ENCODE results near the gene IFNL3. TPM values are rescaled to one million over a fixed set of nuclear protein-coding genes. Genes with fewer than 3 reads are reported as not detected.

The IFNL3 gene
- total RNA-seq, 2 experiments from 2014 or later = not detected

DNA sequence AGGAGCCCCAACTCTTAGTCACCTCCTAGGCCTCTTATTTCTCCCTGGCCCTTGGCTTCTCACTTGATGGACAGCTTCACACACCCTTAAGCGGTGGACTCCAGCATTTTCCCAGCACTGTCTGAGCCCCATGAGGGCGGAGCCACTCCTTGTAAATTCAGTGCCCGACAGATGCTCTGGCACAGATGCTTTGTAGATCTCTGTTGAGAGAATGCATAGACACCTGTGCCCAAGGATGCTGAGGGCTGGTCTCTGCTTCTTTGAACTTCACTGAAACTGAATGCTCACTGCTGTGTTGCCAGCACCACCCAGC, 44.0 kb downstream of the IFNL3 start:
- peaks cover 16% of the 10 kb centered on the region for H3K4me1 ChIP-seq (ENCODE audit: insufficient read depth, low read length)
- Mint-ChIP-seq H3K4me1 (ENCODE audit: low read depth) (peaks cover 15% of the 10 kb centered on the region), H3K4me3 (no peak overlapping the region), H3K27me3 (peaks cover 82% of the 10 kb centered on the region), H3K9me3 (no peaks in the 10 kb centered on the region), H3K36me3 (ENCODE audit: low read depth) (no peaks in the 10 kb centered on the region), H3K27ac (no peak overlapping the region)
- CTCF ChIA-PET = no interaction called here
- TF ChIP-seq, protein P1, sequence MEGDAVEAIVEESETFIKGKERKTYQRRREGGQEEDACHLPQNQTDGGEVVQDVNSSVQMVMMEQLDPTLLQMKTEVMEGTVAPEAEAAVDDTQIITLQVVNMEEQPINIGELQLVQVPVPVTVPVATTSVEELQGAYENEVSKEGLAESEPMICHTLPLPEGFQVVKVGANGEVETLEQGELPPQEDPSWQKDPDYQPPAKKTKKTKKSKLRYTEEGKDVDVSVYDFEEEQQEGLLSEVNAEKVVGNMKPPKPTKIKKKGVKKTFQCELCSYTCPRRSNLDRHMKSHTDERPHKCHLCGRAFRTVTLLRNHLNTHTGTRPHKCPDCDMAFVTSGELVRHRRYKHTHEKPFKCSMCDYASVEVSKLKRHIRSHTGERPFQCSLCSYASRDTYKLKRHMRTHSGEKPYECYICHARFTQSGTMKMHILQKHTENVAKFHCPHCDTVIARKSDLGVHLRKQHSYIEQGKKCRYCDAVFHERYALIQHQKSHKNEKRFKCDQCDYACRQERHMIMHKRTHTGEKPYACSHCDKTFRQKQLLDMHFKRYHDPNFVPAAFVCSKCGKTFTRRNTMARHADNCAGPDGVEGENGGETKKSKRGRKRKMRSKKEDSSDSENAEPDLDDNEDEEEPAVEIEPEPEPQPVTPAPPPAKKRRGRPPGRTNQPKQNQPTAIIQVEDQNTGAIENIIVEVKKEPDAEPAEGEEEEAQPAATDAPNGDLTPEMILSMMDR (IDR thresholded peaks at IDR 0.05) = no peak
- H3K36me3 ChIP-seq (ENCODE audit: insufficient read depth, low read length) = no peaks in the 10 kb centered on the region
- POLR2A ChIA-PET = no interaction called here
- DNase-seq (no peak), ATAC-seq (ENCODE audit: poor library complexity) (no peak)
- H3K9me3 ChIP-seq (ENCODE audit: control insufficient read depth in 1 of 2, insufficient read depth in 1 of 2, low read length in 2 of 2) = peaks cover 0 to 15% of the 10 kb centered on the region in 2 experiments
- H3K27ac ChIP-seq (ENCODE audit: low read depth in 1 of 2, low read length in 2 of 2) = no peak overlapping the region
- no peak overlapping the region for H3K4me3 ChIP-seq (ENCODE audit: low read length)
- peaks cover 45 to 75% of the 10 kb centered on the region in 2 experiments for H3K27me3 ChIP-seq (ENCODE audit: control insufficient read depth in 1 of 2, insufficient read depth in 2 of 2, low read length in 2 of 2)
- intact Hi-C loops (cut with DNase I, micrococcal nuclease) = no loop called here

DNA sequence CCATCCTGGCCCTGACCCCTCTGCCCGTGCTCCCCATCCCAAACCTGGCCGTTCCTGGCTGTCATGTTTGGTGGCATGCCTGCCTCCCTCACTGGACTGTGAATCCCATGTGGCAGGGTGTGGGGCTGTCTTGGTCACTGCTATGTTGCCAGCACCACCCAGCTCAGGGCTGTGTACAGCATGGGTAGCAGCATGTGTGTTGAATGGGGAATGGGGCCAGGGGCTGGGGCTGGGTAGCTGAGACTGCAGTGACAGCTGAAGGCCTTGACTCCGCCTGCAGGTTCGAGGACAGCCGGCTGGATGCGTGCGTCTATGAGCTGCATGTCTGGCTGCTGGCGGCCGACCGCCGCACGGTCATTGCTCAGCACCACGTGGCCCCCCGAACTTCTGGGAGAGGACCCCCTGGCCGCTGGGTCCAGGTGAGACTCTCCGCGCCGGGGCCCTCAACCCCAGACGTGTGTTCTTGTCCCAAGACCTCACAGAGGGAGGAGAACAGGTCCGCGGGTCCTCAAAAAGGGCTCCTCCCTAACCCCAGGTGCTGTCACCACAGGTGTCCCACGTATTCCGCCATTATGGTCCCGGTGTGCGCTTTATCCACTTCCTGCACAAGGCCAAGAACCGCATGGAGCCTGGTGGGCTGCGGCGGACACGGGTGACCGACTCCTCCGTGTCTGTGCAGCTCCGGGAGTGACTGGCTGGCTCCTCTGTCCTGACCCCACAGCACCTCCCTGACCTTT, 44.6 kb downstream of the IFNL3 start:
- H3K9me3 Mint-ChIP-seq = no peaks in the 10 kb centered on the region
- TF ChIP-seq, protein P1 (IDR thresholded peaks at IDR 0.05) = no peak
- Histone ChIP-seq H3K4me1 (ENCODE audit: insufficient read depth, low read length) (peaks cover 21% of the 10 kb centered on the region), H3K36me3 (ENCODE audit: insufficient read depth, low read length) (no peaks in the 10 kb centered on the region), H3K27me3 (ENCODE audit: control insufficient read depth in 1 of 2, insufficient read depth in 2 of 2, low read length in 2 of 2) (peaks cover 45 to 80% of the 10 kb centered on the region in 2 experiments), H3K27ac (ENCODE audit: low read depth in 1 of 2, low read length in 2 of 2) (no peak overlapping the region), H3K4me3 (ENCODE audit: low read length) (no peak overlapping the region), H3K9me3 (ENCODE audit: control insufficient read depth in 1 of 2, insufficient read depth in 1 of 2, low read length in 2 of 2) (peaks cover 0 to 15% of the 10 kb centered on the region in 2 experiments)
- peaks cover 87% of the 10 kb centered on the region for H3K27me3 Mint-ChIP-seq
- peaks cover 20% of the 10 kb centered on the region for H3K4me1 Mint-ChIP-seq (ENCODE audit: low read depth)
- ATAC-seq (ENCODE audit: poor library complexity) (no peak), DNase-seq (no peak)
- intact Hi-C loops (cut with DNase I, micrococcal nuclease) = no loop called here
- H3K4me3 Mint-ChIP-seq = no peak overlapping the region
- H3K27ac Mint-ChIP-seq = no peak overlapping the region
- ChIA-PET POLR2A (no interaction called here), CTCF (no interaction called here)
- no peaks in the 10 kb centered on the region for H3K36me3 Mint-ChIP-seq (ENCODE audit: low read depth)

DNA sequence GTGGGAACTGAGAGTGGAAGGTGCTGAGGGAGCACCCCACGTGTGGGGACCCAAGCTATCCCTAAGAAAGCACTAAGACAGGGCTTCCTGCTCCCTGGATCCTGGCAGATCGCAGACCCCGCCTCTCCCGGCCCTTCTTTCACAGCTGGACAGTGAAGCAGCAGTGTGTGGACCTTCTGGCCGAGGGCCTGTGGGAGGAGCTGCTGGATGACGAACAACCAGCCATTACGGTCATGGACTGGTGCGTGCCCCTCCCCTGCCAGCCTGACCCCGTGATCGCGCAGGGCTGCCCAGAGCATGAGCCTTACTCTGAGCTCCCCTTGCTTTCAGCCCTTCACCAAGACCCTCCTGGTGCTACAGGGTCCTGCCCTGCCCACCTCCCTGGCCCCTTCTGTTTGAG, 45.8 kb downstream of the IFNL3 start:
- Mint-ChIP-seq H3K4me3 (no peak overlapping the region), H3K36me3 (ENCODE audit: low read depth) (no peaks in the 10 kb centered on the region), H3K27ac (no peak overlapping the region), H3K9me3 (no peaks in the 10 kb centered on the region), H3K4me1 (ENCODE audit: low read depth) (peaks cover 23% of the 10 kb centered on the region), H3K27me3 (peaks cover 88% of the 10 kb centered on the region)
- H3K9me3 ChIP-seq (ENCODE audit: control insufficient read depth in 1 of 2, insufficient read depth in 1 of 2, low read length in 2 of 2) = peaks cover 0 to 15% of the 10 kb centered on the region in 2 experiments
- no peak for ATAC-seq (ENCODE audit: poor library complexity)
- TF ChIP-seq, protein P1 (IDR thresholded peaks at IDR 0.05) = no peak
- no peaks in the 10 kb centered on the region for H3K36me3 ChIP-seq (ENCODE audit: insufficient read depth, low read length)
- intact Hi-C loops (cut with DNase I, micrococcal nuclease) = no loop called here
- H3K4me3 ChIP-seq (ENCODE audit: low read length) = no peak overlapping the region
- DNase-seq = no peak
- ChIA-PET POLR2A (no interaction called here), CTCF (no interaction called here)
- H3K27ac ChIP-seq (ENCODE audit: low read depth in 1 of 2, low read length in 2 of 2) = no peak overlapping the region
- H3K4me1 ChIP-seq (ENCODE audit: insufficient read depth, low read length) = peaks cover 25% of the 10 kb centered on the region
- peaks cover 49 to 74% of the 10 kb centered on the region in 2 experiments for H3K27me3 ChIP-seq (ENCODE audit: control insufficient read depth in 1 of 2, insufficient read depth in 2 of 2, low read length in 2 of 2)
